H9 (cell line): ENCODE results near the gene GXYLT2. TPM values are rescaled to one million over a fixed set of nuclear protein-coding genes. Genes with fewer than 3 reads are reported as not detected.

Experiments used
- DNase-seq: peaks from one replicate; pipeline ENCODE4 v3.0.0-alpha.2; 2017
- H2AFZ ChIP-seq: one replicate; pipeline ENCODE4 v1.6.1; 2013; ENCODE audit warnings: mild to moderate bottlenecking, low read length, control low read depth, moderate library complexity
- H2AK5ac ChIP-seq: 2 replicates; pipeline ENCODE4 v1.6.1; 2013; ENCODE audit warnings: low read length, control low read depth, mixed read lengths; ENCODE audit not compliant: insufficient read length
- H2BK120ac ChIP-seq: one replicate; pipeline ENCODE4 v1.6.1; 2013; ENCODE audit warnings: low read depth, mild to moderate bottlenecking, low read length, control low read depth, inconsistent platforms; ENCODE audit not compliant: poor library complexity, severe bottlenecking
- H2BK12ac ChIP-seq: 2 replicates; pipeline ENCODE4 v1.6.1; 2013; ENCODE audit warnings: low read length, control low read depth, mixed read lengths, low read depth; ENCODE audit not compliant: insufficient read length
- H2BK15ac ChIP-seq: 2 replicates; pipeline ENCODE4 v1.6.1; 2013; ENCODE audit warnings: low read depth, low read length, control low read depth
- H2BK20ac ChIP-seq: one replicate; pipeline ENCODE4 v1.6.1; 2013; ENCODE audit warnings: low read depth, mild to moderate bottlenecking, low read length, control low read depth, inconsistent platforms; ENCODE audit not compliant: poor library complexity, severe bottlenecking
- H2BK5ac ChIP-seq: 2 replicates; pipeline ENCODE4 v1.6.1; 2013; ENCODE audit warnings: low read length, control low read depth, mixed read lengths; ENCODE audit not compliant: insufficient read length
- H3K14ac ChIP-seq: 2 replicates; pipeline ENCODE4 v1.6.1; 2013; ENCODE audit warnings: low read length, control low read depth; ENCODE audit not compliant: insufficient read depth
- H3K18ac ChIP-seq: 2 replicates; pipeline ENCODE4 v1.6.1; 2013; ENCODE audit warnings: low read depth, mild to moderate bottlenecking, mixed read lengths, low read length, control low read depth; ENCODE audit not compliant: insufficient read length
- H3K23ac ChIP-seq: 2 replicates; pipeline ENCODE4 v1.6.1; 2013; ENCODE audit warnings: low read length, control low read depth, mixed read lengths, low read depth; ENCODE audit not compliant: insufficient read length
- H3K23me2 ChIP-seq: 2 replicates; pipeline ENCODE4 v1.6.1; 2013; ENCODE audit warnings: low read depth, mild to moderate bottlenecking, mixed read lengths, low read length, control low read depth; ENCODE audit not compliant: insufficient read length, poor library complexity, severe bottlenecking
- H3K27ac ChIP-seq: 2 replicates; pipeline ENCODE4 v1.5.1; 2013; ENCODE audit warnings: low read length, control low read depth, mixed read lengths, low read depth; ENCODE audit not compliant: insufficient read length
- H3K27me3 ChIP-seq: 2 replicates; pipeline ENCODE4 v1.6.1; 2013; ENCODE audit warnings: low read length, control low read depth, inconsistent platforms; ENCODE audit not compliant: insufficient read depth
- H3K4ac ChIP-seq: 2 replicates; pipeline ENCODE4 v1.6.1; 2013; ENCODE audit warnings: low read depth, mild to moderate bottlenecking, control low read depth, inconsistent platforms, low read length, moderate library complexity
- H3K4me1 ChIP-seq: 2 replicates; pipeline ENCODE4 v1.6.1; 2013; ENCODE audit warnings: low read length, control low read depth, inconsistent platforms; ENCODE audit not compliant: insufficient read depth
- H3K4me2 ChIP-seq: 2 replicates; pipeline ENCODE4 v1.6.1; 2013; ENCODE audit warnings: low read length, control low read depth, mixed read lengths; ENCODE audit not compliant: insufficient read length, insufficient read depth
- H3K56ac ChIP-seq: 2 replicates; pipeline ENCODE4 v1.6.1; 2013; ENCODE audit warnings: low read depth, mild to moderate bottlenecking, mixed read lengths, low read length, control low read depth; ENCODE audit not compliant: insufficient read length
- H3K79me1 ChIP-seq: 2 replicates; pipeline ENCODE4 v1.6.1; 2013; ENCODE audit warnings: low read depth, mild to moderate bottlenecking, moderate library complexity, low read length, control low read depth, inconsistent platforms; ENCODE audit not compliant: insufficient read depth, poor library complexity, severe bottlenecking
- H3K79me2 ChIP-seq: 2 replicates; pipeline ENCODE4 v1.6.1; 2013; ENCODE audit warnings: low read length, control low read depth, inconsistent platforms; ENCODE audit not compliant: insufficient read depth
- H3K9ac ChIP-seq: 2 replicates; pipeline ENCODE4 v1.6.1; 2013; ENCODE audit warnings: low read length, control low read depth, mixed read lengths; ENCODE audit not compliant: insufficient read length; ENCODE audit errors: extremely low read depth
- H3K9me3 ChIP-seq: one replicate; pipeline ENCODE4 v1.6.1; 2013; ENCODE audit warnings: low read depth, low read length, inconsistent platforms; ENCODE audit not compliant: control insufficient read depth
- H3T11ph ChIP-seq: one replicate; pipeline ENCODE4 v1.6.1; 2013; ENCODE audit warnings: mild to moderate bottlenecking, low read length, control low read depth, inconsistent platforms
- H4K20me1 ChIP-seq: one replicate; pipeline ENCODE4 v1.6.1; 2013; ENCODE audit not compliant: control insufficient read depth, insufficient read length, insufficient read depth
- H4K5ac ChIP-seq: 2 replicates; pipeline ENCODE4 v1.6.1; 2013; ENCODE audit warnings: low read depth, mild to moderate bottlenecking, mixed read lengths, low read length, control low read depth; ENCODE audit not compliant: insufficient read length
- H4K8ac ChIP-seq: replicated peaks from 2 replicates; pipeline ENCODE4 v1.6.1; 2013; ENCODE audit warnings: low read length, control low read depth, mixed read lengths, low read depth; ENCODE audit not compliant: insufficient read length
- H4K91ac ChIP-seq: 2 replicates; pipeline ENCODE4 v1.6.1; 2013; ENCODE audit warnings: low read depth, mild to moderate bottlenecking, moderate library complexity, mixed read lengths, low read length, control low read depth; ENCODE audit not compliant: insufficient read length
- H3K27ac Mint-ChIP-seq, 3 experiments: 2 replicates in 2 of 3; 3 replicates in 1 of 3; pipeline ENCODE4 v1.8.0; 2020 to 2021; ENCODE audit warnings: mixed read lengths in 3 of 3, mild to moderate bottlenecking in 1 of 3, moderate library complexity in 1 of 3
- H3K27me3 Mint-ChIP-seq: 2 replicates; pipeline ENCODE4 v1.8.0; 2021; ENCODE audit warnings: low read depth, mild to moderate bottlenecking, moderate library complexity, mixed read lengths
- H3K36me3 Mint-ChIP-seq, 3 experiments: 2 replicates in 2 of 3; 3 replicates in 1 of 3; pipeline ENCODE4 v1.8.0; 2020 to 2021; ENCODE audit warnings: low read depth in 3 of 3, mixed read lengths in 3 of 3; ENCODE audit not compliant: insufficient read depth in 1 of 3
- H3K4me1 Mint-ChIP-seq, 2 experiments: 2 replicates each; pipeline ENCODE4 v1.8.0; 2020; ENCODE audit warnings: mixed read lengths in 2 of 2
- H3K4me3 Mint-ChIP-seq, 2 experiments: 2 replicates in 1 of 2; 3 replicates in 1 of 2; pipeline ENCODE4 v1.8.0; 2020 to 2021; ENCODE audit warnings: mild to moderate bottlenecking in 2 of 2, mixed read lengths in 2 of 2, moderate library complexity in 1 of 2
- H3K9me3 Mint-ChIP-seq, 2 experiments: 2 replicates in 1 of 2; 3 replicates in 1 of 2; pipeline ENCODE4 v1.8.0; 2020; ENCODE audit warnings: mild to moderate bottlenecking in 2 of 2, mixed read lengths in 2 of 2, moderate library complexity in 1 of 2
- CTCF ChIP-seq: fragments of 200-600 bp; sonication (generic); conservative IDR thresholded peaks from 3 replicates; pipeline ENCODE4 v1.8.0; 2021; ENCODE audit warnings: antibody characterized with exemption, mild to moderate bottlenecking
- WGBS: extraction: QIAGEN DNeasy Blood & Tissue Kit; methylation state at CpG from one replicate; pipeline ENCODE4 v1.1.7; 2013; ENCODE audit warnings: missing lambda C conversion rate, low lambda C conversion rate, mixed read lengths; ENCODE audit not compliant: insufficient read length; ENCODE audit errors: extremely low coverage; 5-methylcytosine and 5-hydroxymethylcytosine counted together
- total RNA-seq: library from RNA; stranded (reverse); gene quantifications from 2 replicates; pipeline ENCODE4 v1.2.1, GENCODE V29; 2021

GXYLT2 gene
- total RNA-seq, 1 experiment from 2014 or later: 2.0 TPM

GRCh38 chr3:72974956-72975355 lies 87.1 kb downstream of the GXYLT2 start:
- Histone ChIP-seq H3K27ac (no peak overlapping the region), H3K27me3 (no peaks in the 10 kb centered on the region), H3K56ac (no peak overlapping the region), H2AFZ (no peak overlapping the region), H4K20me1 (no peaks in the 10 kb centered on the region), H4K8ac (no peak overlapping the region), H3K18ac (no peak overlapping the region), H4K5ac (no peak overlapping the region), H3K14ac (no peak overlapping the region), H3K9ac (no peak overlapping the region), H3K79me2 (no peaks in the 10 kb centered on the region), H3K4me1 (no peaks in the 10 kb centered on the region; the same call in 1 of the 2 replicates), H4K91ac (no peak overlapping the region), H3T11ph (no peak overlapping the region), H2BK15ac (no peak overlapping the region), H3K4ac (no peak overlapping the region), H2BK5ac (no peak overlapping the region), H3K79me1 (no peaks in the 10 kb centered on the region), H3K23me2 (no peaks in the 10 kb centered on the region), H2BK120ac (no peak overlapping the region), H3K23ac (no peak overlapping the region), H3K4me2 (no peak overlapping the region), H3K9me3 (no peaks in the 10 kb centered on the region), H2BK12ac (no peak overlapping the region), H2AK5ac (no peak overlapping the region), H2BK20ac (no peak overlapping the region)
- H3K27ac Mint-ChIP-seq: no peak overlapping the region; a peak in 1 of 7 replicates
- H3K4me1 Mint-ChIP-seq: peaks cover 19% of the 10 kb centered on the region in 2 experiments
- H3K27me3 Mint-ChIP-seq: no peaks in the 10 kb centered on the region
- H3K9me3 Mint-ChIP-seq: no peaks in the 10 kb centered on the region; a peak in 1 of 5 replicates
- no peak overlapping the region for H3K4me3 Mint-ChIP-seq
- no CpG with 5 or more reads among the region's 4 CpGs for WGBS
- peaks cover 0 to 2% (median 0%) of the 10 kb centered on the region in 3 experiments; a peak in 1 of 7 replicates for H3K36me3 Mint-ChIP-seq
- DNase-seq: no peak
- TF ChIP-seq CTCF: no peak
